BLaER1 (cell line): ENCODE results near the gene MAP3K14.
"Not testable (repeated sequence)": the region's sequence is repeated elsewhere in the genome, so short reads cannot be mapped to it uniquely, and the experiment has no call there.

Source experiments
- H3K27ac ChIP-seq: shearing (Covaris generic); formaldehyde crosslinking; 2 replicates; pipeline ENCODE4 v1.8.1; 2022
- H3K27me3 ChIP-seq: shearing (Covaris generic); formaldehyde crosslinking; 2 replicates; pipeline ENCODE4 v1.8.1; 2022
- H3K36me3 ChIP-seq: shearing (Covaris generic); formaldehyde crosslinking; 2 replicates; pipeline ENCODE4 v1.8.1; 2022
- H3K4me1 ChIP-seq: shearing (Covaris generic); formaldehyde crosslinking; 2 replicates; pipeline ENCODE4 v1.8.1; 2022
- H3K4me2 ChIP-seq: shearing (Covaris generic); formaldehyde crosslinking; 2 replicates; pipeline ENCODE4 v1.8.1; 2022
- H3K4me3 ChIP-seq: shearing (Covaris generic); formaldehyde crosslinking; 2 replicates; pipeline ENCODE4 v1.8.1; 2022
- H3K9ac ChIP-seq: shearing (Covaris generic); formaldehyde crosslinking; 2 replicates; pipeline ENCODE4 v1.8.1; 2022
- H3K9me3 ChIP-seq: shearing (Covaris generic); formaldehyde crosslinking; 2 replicates; pipeline ENCODE4 v1.8.1; 2022
- H4K20me1 ChIP-seq: shearing (Covaris generic); formaldehyde crosslinking; 2 replicates; pipeline ENCODE4 v1.8.1; 2022
- Cebpa-rat ChIP-seq: shearing (Covaris generic); IDR thresholded peaks from 2 replicates; pipeline ENCODE4 v1.8.1; 2022

The MAP3K14 gene

DNA sequence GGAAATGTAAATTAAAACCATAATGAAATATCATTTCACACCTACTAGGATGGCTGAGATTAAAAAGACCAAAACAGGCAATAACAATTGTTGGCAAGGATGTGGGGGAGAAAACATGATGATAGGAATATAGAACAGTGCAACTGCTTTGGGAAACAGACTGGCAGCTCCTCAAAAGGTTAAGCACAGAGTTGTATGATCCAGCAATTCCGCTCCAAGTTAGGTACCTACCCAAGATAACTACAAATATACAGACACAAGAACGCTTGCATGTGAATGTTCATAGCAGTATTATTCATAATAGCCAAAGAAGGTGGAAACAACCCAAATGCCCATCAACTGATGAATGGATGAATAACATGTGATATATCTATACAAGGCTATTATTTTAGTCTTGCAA lies 35.0 kb upstream of the MAP3K14 start:
- Histone ChIP-seq H3K9ac (no peak overlapping the region), H3K4me1 (peaks cover 5% of the 10 kb centered on the region; the same call in 1 of the 2 replicates), H3K4me3 (no peak overlapping the region), H3K36me3 (no peaks in the 10 kb centered on the region), H3K27me3 (no peaks in the 10 kb centered on the region), H3K4me2 (no peak overlapping the region), H3K9me3 (peaks cover 5% of the 10 kb centered on the region), H4K20me1 (no peaks in the 10 kb centered on the region), H3K27ac (no peak overlapping the region)
- no peak for TF ChIP-seq Cebpa-rat

DNA sequence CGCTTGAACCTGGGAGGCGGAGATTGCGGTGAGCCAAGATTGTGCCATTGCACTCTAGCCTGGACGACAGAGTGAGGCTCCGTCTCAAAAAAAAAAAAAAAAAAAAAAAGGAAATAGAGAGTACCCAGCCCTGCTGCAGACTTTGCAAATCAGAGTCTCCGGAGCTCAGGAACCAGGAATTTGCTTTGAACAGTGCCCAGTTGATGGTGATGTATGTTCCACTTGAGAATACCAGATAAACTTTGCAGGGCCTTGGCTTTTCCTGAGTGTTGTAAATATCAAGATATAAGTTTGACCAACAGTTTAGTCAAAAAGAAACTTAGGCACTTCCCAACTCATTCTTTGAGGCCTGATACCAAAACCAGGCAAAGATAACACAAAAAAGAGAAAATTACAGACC lies 30.6 kb upstream of the MAP3K14 start:
- H4K20me1 ChIP-seq = no peaks in the 10 kb centered on the region
- H3K4me3 ChIP-seq = no peak overlapping the region
- H3K27me3 ChIP-seq = no peaks in the 10 kb centered on the region
- H3K4me2 ChIP-seq = no peak overlapping the region
- 0 out of 2 replicates have a peak, but pooled peaks cover 10% of the 10 kb centered on the region for H3K4me1 ChIP-seq
- no peak for TF ChIP-seq Cebpa-rat
- H3K9me3 ChIP-seq = peaks cover 5% of the 10 kb centered on the region; the same call in 1 of the 2 replicates
- H3K9ac ChIP-seq = no peak overlapping the region
- no peak overlapping the region for H3K27ac ChIP-seq
- H3K36me3 ChIP-seq = no peaks in the 10 kb centered on the region

GRCh38 chr17:45346216-45347015 lies 29.6 kb upstream of the MAP3K14 start:
- no peaks in the 10 kb centered on the region for H4K20me1 ChIP-seq

GRCh38 chr17:45345554-45346215 lies 28.9 kb upstream of the MAP3K14 start:
- H3K9ac ChIP-seq = no peak overlapping the region
- H3K27ac ChIP-seq = no peak overlapping the region

More at GRCh38 chr17:45346216-45347015, 29.6 kb upstream of the MAP3K14 start:
- Histone ChIP-seq H3K27me3 (no peaks in the 10 kb centered on the region), H3K9me3 (no peaks in the 10 kb centered on the region), H3K9ac (no peak overlapping the region), H3K4me1 (peaks cover 14% of the 10 kb centered on the region), H3K36me3 (no peaks in the 10 kb centered on the region), H3K4me2 (no peak overlapping the region), H3K4me3 (no peak overlapping the region), H3K27ac (no peak overlapping the region)
- no peak for TF ChIP-seq Cebpa-rat

GRCh38 chr17:45345246-45345553 lies 28.4 kb upstream of the MAP3K14 start:
- Histone ChIP-seq H3K27me3 (no peaks in the 10 kb centered on the region), H3K9ac (no peak overlapping the region), H3K4me1 (peaks cover 14% of the 10 kb centered on the region), H3K9me3 (no peaks in the 10 kb centered on the region), H3K27ac (no peak overlapping the region), H3K36me3 (no peaks in the 10 kb centered on the region), H3K4me2 (no peak overlapping the region), H4K20me1 (no peaks in the 10 kb centered on the region), H3K4me3 (no peak overlapping the region)
- no peak for TF ChIP-seq Cebpa-rat

More at GRCh38 chr17:45345554-45346215, 28.9 kb upstream of the MAP3K14 start:
- no peaks in the 10 kb centered on the region for H3K36me3 ChIP-seq
- H3K27me3 ChIP-seq = no peaks in the 10 kb centered on the region
- H3K9me3 ChIP-seq = no peaks in the 10 kb centered on the region
- H3K4me3 ChIP-seq = no peak overlapping the region
- no peak overlapping the region for H3K4me2 ChIP-seq
- no peaks in the 10 kb centered on the region for H4K20me1 ChIP-seq
- no peak for TF ChIP-seq Cebpa-rat
- H3K4me1 ChIP-seq = peaks cover 14% of the 10 kb centered on the region

GRCh38 chr17:45343967-45344664 lies 27.3 kb upstream of the MAP3K14 start:
- not testable (repeated sequence) for H3K4me2 ChIP-seq, H3K27me3 ChIP-seq, H4K20me1 ChIP-seq, H3K27ac ChIP-seq, H3K9ac ChIP-seq, H3K9me3 ChIP-seq, H3K4me3 ChIP-seq, H3K36me3 ChIP-seq
- peaks cover 20% of the 10 kb centered on the region for H3K4me1 ChIP-seq

- no peak overlapping the region for H3K9ac ChIP-seq
- H3K27me3 ChIP-seq = no peaks in the 10 kb centered on the region
- no peak overlapping the region for H3K4me3 ChIP-seq
- H3K27ac ChIP-seq = no peak overlapping the region
- no peak overlapping the region for H3K4me2 ChIP-seq
- H4K20me1 ChIP-seq = no peaks in the 10 kb centered on the region
- H3K4me1 ChIP-seq = peaks cover 28% of the 10 kb centered on the region
- no peaks in the 10 kb centered on the region for H3K9me3 ChIP-seq
- TF ChIP-seq Cebpa-rat = no peak
- no peaks in the 10 kb centered on the region for H3K36me3 ChIP-seq
These were observed 26.2 kb upstream of the MAP3K14 start for GRCh38 chr17:45342871-45343526.

DNA sequence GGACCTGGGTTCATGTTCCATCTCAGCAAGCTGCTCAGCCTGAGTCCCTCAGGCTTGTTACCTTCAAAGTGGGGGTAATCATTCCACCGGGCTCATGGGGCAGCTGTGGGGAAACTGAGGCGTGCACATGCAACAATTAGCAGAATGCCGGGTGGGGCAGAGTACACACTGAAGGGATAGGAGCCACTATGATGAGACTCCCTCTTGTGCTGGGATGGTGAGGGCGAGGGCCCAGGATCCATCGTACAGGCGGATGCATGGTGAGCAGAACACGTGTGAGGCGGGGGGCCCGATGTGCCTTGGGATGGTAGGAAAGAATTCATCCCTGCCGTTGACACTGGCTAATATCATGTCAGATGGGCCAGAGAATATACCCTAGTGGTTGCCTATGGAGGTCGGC lies 25.5 kb upstream of the MAP3K14 start:
- Histone ChIP-seq H4K20me1 (no peaks in the 10 kb centered on the region), H3K9ac (no peak overlapping the region), H3K36me3 (no peaks in the 10 kb centered on the region), H3K4me2 (no peak overlapping the region), H3K4me1 (peaks cover 28% of the 10 kb centered on the region), H3K27ac (no peak overlapping the region), H3K27me3 (no peaks in the 10 kb centered on the region), H3K4me3 (no peak overlapping the region), H3K9me3 (no peaks in the 10 kb centered on the region)
- TF ChIP-seq Cebpa-rat = no peak

- no peaks in the 10 kb centered on the region for H3K27me3 ChIP-seq
- no peaks in the 10 kb centered on the region for H3K9me3 ChIP-seq
- H3K4me3 ChIP-seq = no peak overlapping the region
- no peak overlapping the region for H3K9ac ChIP-seq
- peaks cover 28% of the 10 kb centered on the region for H3K4me1 ChIP-seq
- H3K27ac ChIP-seq = no peak overlapping the region
- no peaks in the 10 kb centered on the region for H3K36me3 ChIP-seq
- no peak overlapping the region for H3K4me2 ChIP-seq
- no peak for TF ChIP-seq Cebpa-rat
- H4K20me1 ChIP-seq = no peaks in the 10 kb centered on the region
These were observed 24.8 kb upstream of the MAP3K14 start for GRCh38 chr17:45341533-45342158.
